K562 (cell line): Measurements from ENCODE around the gene NTRK3. TPM values are rescaled to one million over a fixed set of nuclear protein-coding genes. Genes with fewer than 3 reads are reported as not detected.

ENCODE experiments used
- ATAC-seq: fragments of 200-7000 bp; cut with Tn5 transposase; 3 replicates; pipeline ENCODE4 v1.9.1; 2020; ENCODE audit warnings: moderate library complexity
- BruUV-seq: library from RNA; stranded (reverse); fragments of 400-500 nt; replicated peaks from 2 replicates; lab custom pipeline; 2021; lab: Mats Ljungman, UMichigan
- CTCF ChIA-PET: fragments of 300-600 bp; formaldehyde crosslinking; extraction: SDS; loops from one replicate; lab custom pipeline; 2021; ENCODE audit warnings: low intra/inter-chr PET ratio; lab: Yijun Ruan, JAX
- POLR2A ChIA-PET: fragments of 300-600, 350-650 bp; sonication (Branson Sonifier 250); formaldehyde crosslinking; extraction: SDS; loops from one replicate; lab custom pipeline; 2021; ENCODE audit warnings: antibody characterized with exemption, inconsistent platforms; lab: Yijun Ruan, JAX
- DNase-seq, 4 experiments: peaks; one replicate each; pipeline versions ENCODE4 v3.0.0 to v3.0.0-alpha.2; 2011 to 2018; ENCODE audit warnings: low spot score in 3 of 4, mixed read lengths in 3 of 4; ENCODE audit errors: extremely low read depth in 1 of 4
- FAIRE-seq: peaks from 2 replicates; lab custom pipeline; 2011; peaks lifted over from hg19 to GRCh38; lab: Jason Lieb, UNC
- H2AFZ ChIP-seq: 2 replicates; pipeline ENCODE4 v1.6.0; 2011; ENCODE audit warnings: low read depth, low read length, control low read depth, inconsistent platforms
- H3K27ac ChIP-seq: fragments of 200-600 bp; 3 replicates; pipeline ENCODE4 v1.8.0; 2011; ENCODE audit warnings: low read depth, mild to moderate bottlenecking, control low read depth, inconsistent platforms, low read length, moderate library complexity, mixed read lengths; ENCODE audit errors: extremely low read depth
- H3K27me3 ChIP-seq, 2 experiments: fragments of 300-600 bp in 1 of 2; 2 replicates in 1 of 2; 3 replicates in 1 of 2; pipeline versions ENCODE4 v1.6.0 to v1.8.0; 2011; ENCODE audit warnings: inconsistent platforms in 2 of 2, low read length in 2 of 2, mild to moderate bottlenecking in 1 of 2, mixed read lengths in 1 of 2, moderate library complexity in 1 of 2; ENCODE audit not compliant: control insufficient read depth in 2 of 2, insufficient read depth in 2 of 2
- H3K36me3 ChIP-seq: fragments of 300-600 bp; 3 replicates; pipeline ENCODE4 v1.8.0; 2011; ENCODE audit warnings: mild to moderate bottlenecking, low read length, inconsistent platforms; ENCODE audit not compliant: control insufficient read depth, insufficient read depth
- H3K4me1 ChIP-seq, 2 experiments: fragments of 200-600 bp in 1 of 2; replicated peaks in 1 of 2; 2 replicates in 1 of 2; 3 replicates in 1 of 2; pipeline versions ENCODE4 v1.5.1 to v1.8.0; 2011; ENCODE audit warnings: inconsistent platforms in 2 of 2, low read length in 2 of 2, mild to moderate bottlenecking in 1 of 2, mixed read lengths in 1 of 2, moderate library complexity in 1 of 2; ENCODE audit not compliant: control insufficient read depth in 2 of 2, insufficient read depth in 2 of 2
- H3K4me2 ChIP-seq: 2 replicates; pipeline ENCODE4 v1.6.1; 2011; ENCODE audit warnings: low read length, control low read depth, inconsistent platforms, mixed read lengths; ENCODE audit not compliant: insufficient read depth
- H3K4me3 ChIP-seq: fragments of 200-600 bp; sonication (generic), shearing (Covaris generic); 2 replicates; pipeline ENCODE4 v1.5.1; 2016; ENCODE audit warnings: control low read depth, inconsistent platforms
- H3K79me2 ChIP-seq: fragments of 200-600 bp; 3 replicates; pipeline ENCODE4 v1.8.0; 2011; ENCODE audit warnings: low read length, inconsistent platforms; ENCODE audit not compliant: control insufficient read depth, insufficient read depth
- H3K9ac ChIP-seq, 2 experiments: 2 replicates each; pipeline versions ENCODE4 v1.6.0 to v1.6.1; 2011; ENCODE audit warnings: low read depth in 2 of 2, low read length in 2 of 2, control low read depth in 1 of 2, inconsistent platforms in 1 of 2, mild to moderate bottlenecking in 1 of 2, mixed read lengths in 1 of 2; ENCODE audit not compliant: insufficient read depth in 1 of 2
- H3K9me1 ChIP-seq: one replicate; pipeline ENCODE4 v1.6.0; 2011; ENCODE audit warnings: inconsistent platforms, mild to moderate bottlenecking, low read length, moderate library complexity; ENCODE audit not compliant: control insufficient read depth, insufficient read depth
- H3K9me3 ChIP-seq: replicated peaks from 2 replicates; pipeline ENCODE4 v1.5.1; 2011; ENCODE audit warnings: low read depth, low read length, inconsistent platforms; ENCODE audit not compliant: control insufficient read depth, insufficient read depth
- H4K20me1 ChIP-seq: replicated peaks from 2 replicates; pipeline ENCODE4 v1.6.1; 2011; ENCODE audit warnings: low read length, inconsistent platforms, mixed read lengths; ENCODE audit not compliant: control insufficient read depth, insufficient read depth
- BCOR ChIP-seq: fragments of 450-650 bp; IDR thresholded peaks from 2 replicates; pipeline ENCODE4 v1.6.1; 2016
- C11orf30 ChIP-seq: fragments of 450-650 bp; IDR thresholded peaks from 2 replicates; pipeline ENCODE4 v1.6.1; 2016; ENCODE audit warnings: low read depth, mild to moderate bottlenecking
- CREBBP ChIP-seq: IDR thresholded peaks from one replicate; pipeline ENCODE4 v1.6.1; 2012; ENCODE audit warnings: low read depth, mild to moderate bottlenecking, control low read depth, inconsistent platforms, low read length
- GATAD2A ChIP-seq: fragments of 450-650 bp; IDR thresholded peaks from 2 replicates; pipeline ENCODE4 v1.6.1; 2017
- MXI1 ChIP-seq: IDR thresholded peaks from 2 replicates; pipeline ENCODE4 v1.6.1; 2011; ENCODE audit warnings: low read depth, mild to moderate bottlenecking, improper control_type of control experiment, low read length
- NBN ChIP-seq: fragments of 450-650 bp; IDR thresholded peaks from 2 replicates; pipeline ENCODE4 v1.6.1; 2016; ENCODE audit warnings: low read depth, mild to moderate bottlenecking
- PML ChIP-seq: IDR thresholded peaks from 2 replicates; pipeline ENCODE4 v1.6.1; 2012; ENCODE audit warnings: low read length, inconsistent platforms
- SP2 ChIP-seq: IDR thresholded peaks from 2 replicates; pipeline ENCODE4 v1.6.1; 2011; ENCODE audit warnings: mild to moderate bottlenecking, low read depth, low read length, moderate library complexity; ENCODE audit not compliant: poor library complexity, severe bottlenecking; ENCODE audit errors: extremely low read depth
- ZHX1 ChIP-seq: fragments of 150-350 bp; conservative IDR thresholded peaks from 2 replicates; pipeline ENCODE4 v1.6.1; 2014; ENCODE audit warnings: low read length
- WGBS: fragments of 100-300 bp; shearing (Covaris generic); methylation state at CpG from one replicate; pipeline ENCODE4 v1.1.6; 2016; ENCODE audit warnings: low coverage, mixed read lengths; ENCODE audit not compliant: insufficient coverage; ENCODE audit errors: missing lambda C conversion rate; 5-methylcytosine and 5-hydroxymethylcytosine counted together
- in situ Hi-C: fragments of 300-500 bp; cut with MboI; formaldehyde crosslinking; loops from 4 replicates; pipeline ENCODE4 v1.15.0; 2018; ENCODE audit warnings: inconsistent platforms, mixed read lengths
- intact Hi-C: fragments of 100-400 bp; cut with micrococcal nuclease; formaldehyde crosslinking; loops from 2 replicates; pipeline ENCODE4 v1.14.2; 2022
- polyA plus RNA-seq, 8 experiments: library from polyadenylated mRNA; depleted of rRNA in 4 of 8; stranded (reverse) in 5 of 8; unstranded in 3 of 8; fragments of >200 nt; fragmentation: Nextera tagmentation in 2 of 8; fragmentation: Illumina TruSeq in 1 of 8; extraction: Ambion mirVana in 2 of 8; extraction: Trizol in 1 of 8; gene quantifications; 2 replicates each; pipeline versions ENCODE4 v1.2.1 to v1.2.3, GENCODE V29; 2011 to 2014; ENCODE audit warnings: inconsistent platforms in 1 of 8, missing spikeins in 1 of 8
- total RNA-seq, 7 experiments: library from RNA; depleted of rRNA in 6 of 7; stranded (reverse); fragments of >200 nt in 6 of 7; fragmentation: Illumina TruSeq in 2 of 7; extraction: Trizol in 2 of 7; gene quantifications; 2 replicates each; pipeline versions ENCODE4 v1.2.1 to v1.2.3, GENCODE V29; 2011 to 2021; ENCODE audit warnings: low replicate concordance in 1 of 7
- TF ChIP-seq, protein P1 (sequence below), 2 experiments: fragments of 450-650 bp; IDR thresholded peaks; 2 replicates each; pipeline ENCODE4 v1.6.1; 2016

NTRK3 gene
- total and polyA plus RNA-seq, 9 of the 15 experiments (the other 6 are each of a cell fraction or from before 2014, with no cell fraction given), result 0.11 to 0.13 TPM; not detected in 7

DNA sequence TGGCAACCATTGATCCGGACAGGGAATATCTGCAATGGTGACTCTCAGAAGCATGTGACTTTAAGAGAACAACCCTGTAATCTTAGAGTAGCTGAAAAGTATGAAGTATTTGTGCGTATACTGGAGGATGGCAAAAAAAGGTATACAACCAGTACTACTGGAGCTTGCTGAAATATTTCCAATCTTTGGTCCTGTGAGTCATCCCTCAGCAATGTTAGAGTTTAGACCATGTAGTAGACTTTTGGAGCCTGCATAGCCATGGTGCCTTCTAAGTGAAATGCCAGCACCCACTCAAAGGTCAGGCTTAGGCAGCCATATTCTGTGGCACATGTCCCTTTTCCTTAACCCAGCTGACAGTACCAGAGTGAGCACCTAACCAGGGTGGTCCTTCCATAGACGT lies 429.4 kb downstream of the NTRK3 start:
- TF ChIP-seq PML, result no peak
- TF ChIP-seq ZHX1, result no peak
- no peak for TF ChIP-seq NBN
- TF ChIP-seq GATAD2A, result no peak
- TF ChIP-seq, protein P1, sequence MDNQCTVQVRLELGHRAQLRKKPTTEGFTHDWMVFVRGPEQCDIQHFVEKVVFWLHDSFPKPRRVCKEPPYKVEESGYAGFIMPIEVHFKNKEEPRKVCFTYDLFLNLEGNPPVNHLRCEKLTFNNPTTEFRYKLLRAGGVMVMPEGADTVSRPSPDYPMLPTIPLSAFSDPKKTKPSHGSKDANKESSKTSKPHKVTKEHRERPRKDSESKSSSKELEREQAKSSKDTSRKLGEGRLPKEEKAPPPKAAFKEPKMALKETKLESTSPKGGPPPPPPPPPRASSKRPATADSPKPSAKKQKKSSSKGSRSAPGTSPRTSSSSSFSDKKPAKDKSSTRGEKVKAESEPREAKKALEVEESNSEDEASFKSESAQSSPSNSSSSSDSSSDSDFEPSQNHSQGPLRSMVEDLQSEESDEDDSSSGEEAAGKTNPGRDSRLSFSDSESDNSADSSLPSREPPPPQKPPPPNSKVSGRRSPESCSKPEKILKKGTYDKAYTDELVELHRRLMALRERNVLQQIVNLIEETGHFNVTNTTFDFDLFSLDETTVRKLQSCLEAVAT (IDR thresholded peaks at IDR 0.05), result no peak
- no peak for TF ChIP-seq SP2
- no peak for TF ChIP-seq MXI1
- TF ChIP-seq BCOR, result no peak
- no peak for TF ChIP-seq C11orf30
- TF ChIP-seq CREBBP, result no peak
- TF ChIP-seq, all 486 proteins: peak for 0
- no peaks in the 10 kb centered on the region for H3K79me2 ChIP-seq
- no peak for DNase-seq
- in situ Hi-C loops, result no loop called here
- no peak overlapping the region for H3K9ac ChIP-seq
- peaks cover 0 to 6% of the 10 kb centered on the region in 2 experiments; a peak in 1 of 5 replicates for H3K27me3 ChIP-seq
- H3K4me3 ChIP-seq, result no peak overlapping the region
- H3K27ac ChIP-seq, result no peak overlapping the region
- CTCF ChIA-PET, result no interaction called here
- no peaks in the 10 kb centered on the region for H4K20me1 ChIP-seq
- FAIRE-seq, result no peak
- POLR2A ChIA-PET, result no interaction called here
- intact Hi-C loops, result no loop called here
- H3K9me1 ChIP-seq, result no peaks in the 10 kb centered on the region
- no peaks in the 10 kb centered on the region for H3K9me3 ChIP-seq
- H3K4me2 ChIP-seq, result no peak overlapping the region
- no peak for ATAC-seq
- no peaks in the 10 kb centered on the region for H3K4me1 ChIP-seq
- no TSS peak for BruUV-seq
- WGBS, result 0% methylated on average over 3 of the region's 3 CpGs
- no peak overlapping the region for H2AFZ ChIP-seq
- no peaks in the 10 kb centered on the region for H3K36me3 ChIP-seq
